Progenitor cell of endocrine pancreas (in vitro differentiated cells): ENCODE measurements around the gene MAPK14. TPM values are rescaled to one million over a fixed set of nuclear protein-coding genes. Genes with fewer than 3 reads are reported as not detected.
"Not testable (repeated sequence)": the region's sequence is repeated elsewhere in the genome, so short reads cannot be mapped to it uniquely, and the experiment has no call there.

Experiments
- DNase-seq: peaks from one replicate; pipeline ENCODE4 v3.0.0; 2021; ENCODE audit warnings: low spot score; ENCODE audit not compliant: unreplicated experiment
- H3K27ac Mint-ChIP-seq: 2 replicates; pipeline ENCODE4 v1.8.0; 2021; ENCODE audit warnings: mild to moderate bottlenecking, moderate library complexity, mixed read lengths
- H3K27me3 Mint-ChIP-seq: 2 replicates; pipeline ENCODE4 v1.8.0; 2021; ENCODE audit warnings: mixed read lengths
- H3K36me3 Mint-ChIP-seq: 2 replicates; pipeline ENCODE4 v1.8.0; 2022; ENCODE audit warnings: mixed read lengths; ENCODE audit not compliant: insufficient read depth
- H3K4me1 Mint-ChIP-seq: 2 replicates; pipeline ENCODE4 v1.8.0; 2021; ENCODE audit warnings: low read depth, mixed read lengths
- H3K4me3 Mint-ChIP-seq: 2 replicates; pipeline ENCODE4 v1.8.0; 2021; ENCODE audit warnings: low read depth, mild to moderate bottlenecking, moderate library complexity, mixed read lengths
- H3K9me3 Mint-ChIP-seq: 2 replicates; pipeline ENCODE4 v1.8.0; 2021; ENCODE audit warnings: low read depth, mixed read lengths
- total RNA-seq: library from RNA; stranded (reverse); gene quantifications from 2 replicates; pipeline ENCODE4 v1.2.1, GENCODE V29; 2021
- TF ChIP-seq, protein P1 (sequence below): fragments of 200-600 bp; sonication (generic); IDR thresholded peaks from one replicate; pipeline ENCODE4 v1.5.0; 2021; ENCODE audit warnings: antibody characterized with exemption, mild to moderate bottlenecking; ENCODE audit not compliant: unreplicated experiment

Gene MAPK14
- total RNA-seq, 1 donor from 2014 or later, result 43.7 TPM

DNA sequence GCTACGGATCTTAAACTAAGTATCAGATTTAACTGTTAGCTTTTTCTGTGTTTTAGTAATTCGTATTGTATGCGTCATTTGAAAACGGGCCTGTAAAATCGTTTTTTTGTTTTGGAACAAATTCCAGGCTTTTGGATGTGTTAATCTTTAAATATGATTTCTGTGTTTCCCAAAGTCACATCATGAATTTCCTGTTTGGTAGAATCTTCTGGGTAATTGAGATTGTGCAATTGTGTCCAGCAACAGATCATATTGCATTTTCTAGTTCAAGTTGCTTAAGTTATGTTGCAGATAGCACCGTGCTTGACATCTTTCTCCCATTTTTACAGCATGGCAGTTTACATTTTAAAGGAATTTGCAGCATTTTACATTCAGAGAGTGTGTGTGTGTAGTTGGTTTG lies 1.9 kb downstream of the MAPK14 start:
- peaks cover 11% of the 10 kb centered on the region for H3K27me3 Mint-ChIP-seq
- H3K36me3 Mint-ChIP-seq, result peaks cover 1% of the 10 kb centered on the region
- H3K27ac Mint-ChIP-seq, result peak overlapping the region; percentile 90
- no peak for DNase-seq
- peak overlapping the region; percentile 85 for H3K4me3 Mint-ChIP-seq
- TF ChIP-seq, protein P1, sequence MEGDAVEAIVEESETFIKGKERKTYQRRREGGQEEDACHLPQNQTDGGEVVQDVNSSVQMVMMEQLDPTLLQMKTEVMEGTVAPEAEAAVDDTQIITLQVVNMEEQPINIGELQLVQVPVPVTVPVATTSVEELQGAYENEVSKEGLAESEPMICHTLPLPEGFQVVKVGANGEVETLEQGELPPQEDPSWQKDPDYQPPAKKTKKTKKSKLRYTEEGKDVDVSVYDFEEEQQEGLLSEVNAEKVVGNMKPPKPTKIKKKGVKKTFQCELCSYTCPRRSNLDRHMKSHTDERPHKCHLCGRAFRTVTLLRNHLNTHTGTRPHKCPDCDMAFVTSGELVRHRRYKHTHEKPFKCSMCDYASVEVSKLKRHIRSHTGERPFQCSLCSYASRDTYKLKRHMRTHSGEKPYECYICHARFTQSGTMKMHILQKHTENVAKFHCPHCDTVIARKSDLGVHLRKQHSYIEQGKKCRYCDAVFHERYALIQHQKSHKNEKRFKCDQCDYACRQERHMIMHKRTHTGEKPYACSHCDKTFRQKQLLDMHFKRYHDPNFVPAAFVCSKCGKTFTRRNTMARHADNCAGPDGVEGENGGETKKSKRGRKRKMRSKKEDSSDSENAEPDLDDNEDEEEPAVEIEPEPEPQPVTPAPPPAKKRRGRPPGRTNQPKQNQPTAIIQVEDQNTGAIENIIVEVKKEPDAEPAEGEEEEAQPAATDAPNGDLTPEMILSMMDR, result no peak
- no peaks in the 10 kb centered on the region for H3K9me3 Mint-ChIP-seq
- peaks cover 38% of the 10 kb centered on the region for H3K4me1 Mint-ChIP-seq

GRCh38 chr6:36032261-36032660 lies 4.7 kb downstream of the MAPK14 start:
- Mint-ChIP-seq H3K4me3 (no peak overlapping the region), H3K27me3 (no peaks in the 10 kb centered on the region), H3K4me1 (peaks cover 30% of the 10 kb centered on the region), H3K9me3 (no peaks in the 10 kb centered on the region), H3K27ac (peak overlapping the region; percentile 40), H3K36me3 (peaks cover 5% of the 10 kb centered on the region)
- TF ChIP-seq, protein P1, result no peak
- no peak for DNase-seq

GRCh38 chr6:36033144-36033543 lies 5.5 kb downstream of the MAPK14 start:
- not testable (repeated sequence) for H3K9me3 Mint-ChIP-seq, H3K36me3 Mint-ChIP-seq, H3K4me3 Mint-ChIP-seq, DNase-seq, H3K27ac Mint-ChIP-seq, H3K27me3 Mint-ChIP-seq
- peaks cover 33% of the 10 kb centered on the region for H3K4me1 Mint-ChIP-seq

DNA sequence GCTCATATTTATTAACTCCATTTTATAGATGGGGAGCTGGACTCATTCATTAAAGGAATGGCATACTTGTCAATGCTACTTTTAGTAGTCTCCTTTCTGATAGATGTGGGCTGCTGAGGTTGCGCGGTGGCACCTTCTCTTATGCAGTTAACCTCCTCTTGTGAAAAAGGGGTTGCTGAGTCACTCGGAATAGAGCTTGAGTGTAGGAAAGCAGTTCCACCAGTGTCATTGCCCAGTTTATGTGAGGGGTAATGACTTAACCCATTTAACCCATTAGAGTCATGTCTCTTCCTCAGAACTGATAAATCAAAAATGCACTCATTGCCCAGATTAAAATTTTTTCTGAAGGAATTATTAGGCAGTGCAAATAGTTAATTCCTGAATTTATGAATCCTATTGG lies 6.3 kb downstream of the MAPK14 start:
- Mint-ChIP-seq H3K36me3 (peaks cover 5% of the 10 kb centered on the region), H3K4me1 (peaks cover 39% of the 10 kb centered on the region), H3K4me3 (no peak overlapping the region), H3K27ac (no peak overlapping the region), H3K9me3 (no peaks in the 10 kb centered on the region), H3K27me3 (no peaks in the 10 kb centered on the region)
- TF ChIP-seq, protein P1, result no peak
- DNase-seq, result no peak

DNA sequence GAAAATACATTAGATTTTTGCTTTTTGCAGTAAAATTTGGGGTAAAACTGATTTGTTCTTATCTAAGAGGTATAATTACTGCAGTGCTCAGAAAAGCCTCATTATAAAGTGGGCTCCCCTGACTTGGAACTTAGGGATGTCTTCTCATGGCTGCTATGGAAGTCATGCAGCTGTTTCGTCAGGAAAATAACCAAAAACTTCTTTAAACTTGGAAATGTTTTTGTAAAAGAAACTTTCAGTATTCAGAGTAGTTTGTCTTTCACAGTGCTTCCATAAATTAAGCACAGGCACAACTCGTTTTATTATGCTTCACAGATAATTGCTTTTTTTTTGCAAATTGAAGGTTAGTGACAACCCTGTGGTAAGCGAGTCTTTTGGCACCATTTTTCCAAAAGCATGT lies 6.8 kb downstream of the MAPK14 start:
- peaks cover 5% of the 10 kb centered on the region for H3K36me3 Mint-ChIP-seq
- TF ChIP-seq, protein P1, result no peak
- H3K27ac Mint-ChIP-seq, result no peak overlapping the region
- H3K4me3 Mint-ChIP-seq, result no peak overlapping the region
- H3K4me1 Mint-ChIP-seq, result peaks cover 38% of the 10 kb centered on the region
- no peak for DNase-seq
- H3K27me3 Mint-ChIP-seq, result no peaks in the 10 kb centered on the region
- no peaks in the 10 kb centered on the region for H3K9me3 Mint-ChIP-seq

- H3K36me3 Mint-ChIP-seq, result peaks cover 5% of the 10 kb centered on the region
- H3K4me1 Mint-ChIP-seq, result peaks cover 33% of the 10 kb centered on the region
- no peak overlapping the region for H3K4me3 Mint-ChIP-seq
- TF ChIP-seq, protein P1, result no peak
- DNase-seq, result no peak
- no peaks in the 10 kb centered on the region for H3K27me3 Mint-ChIP-seq
- H3K9me3 Mint-ChIP-seq, result no peaks in the 10 kb centered on the region
- H3K27ac Mint-ChIP-seq, result no peak overlapping the region
Observed at GRCh38 chr6:36035225-36035624, 7.6 kb downstream of the MAPK14 start.
